GM21528 (cell line): ENCODE data around the gene ZG16.
"Not testable (repeated sequence)": the region's sequence is repeated elsewhere in the genome, so short reads cannot be mapped to it uniquely, and the experiment has no call there.

Experiments used
- ATAC-seq: cut with Tn5 transposase; IDR thresholded peaks from one replicate; pipeline ENCODE4 v1.9.1; 2021; ENCODE audit warnings: mild to moderate bottlenecking, moderate library complexity; ENCODE audit not compliant: unreplicated experiment, low FRiP score

The ZG16 gene, protein sequence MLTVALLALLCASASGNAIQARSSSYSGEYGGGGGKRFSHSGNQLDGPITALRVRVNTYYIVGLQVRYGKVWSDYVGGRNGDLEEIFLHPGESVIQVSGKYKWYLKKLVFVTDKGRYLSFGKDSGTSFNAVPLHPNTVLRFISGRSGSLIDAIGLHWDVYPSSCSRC

GRCh38 chr16:29777576-29778350 lies at the start of gene ZG16:
TSS of gene ZG16 (plus strand) at chr16:29778256. CDS start at chr16:29779267, 1,011 bp downstream.
- ATAC-seq = no peak

GRCh38 chr16:29729116-29729521 lies 48.9 kb upstream of the ZG16 start:
- ATAC-seq = no peak

GRCh38 chr16:29730649-29731048 lies 47.4 kb upstream of the ZG16 start:
- ATAC-seq = no peak

DNA sequence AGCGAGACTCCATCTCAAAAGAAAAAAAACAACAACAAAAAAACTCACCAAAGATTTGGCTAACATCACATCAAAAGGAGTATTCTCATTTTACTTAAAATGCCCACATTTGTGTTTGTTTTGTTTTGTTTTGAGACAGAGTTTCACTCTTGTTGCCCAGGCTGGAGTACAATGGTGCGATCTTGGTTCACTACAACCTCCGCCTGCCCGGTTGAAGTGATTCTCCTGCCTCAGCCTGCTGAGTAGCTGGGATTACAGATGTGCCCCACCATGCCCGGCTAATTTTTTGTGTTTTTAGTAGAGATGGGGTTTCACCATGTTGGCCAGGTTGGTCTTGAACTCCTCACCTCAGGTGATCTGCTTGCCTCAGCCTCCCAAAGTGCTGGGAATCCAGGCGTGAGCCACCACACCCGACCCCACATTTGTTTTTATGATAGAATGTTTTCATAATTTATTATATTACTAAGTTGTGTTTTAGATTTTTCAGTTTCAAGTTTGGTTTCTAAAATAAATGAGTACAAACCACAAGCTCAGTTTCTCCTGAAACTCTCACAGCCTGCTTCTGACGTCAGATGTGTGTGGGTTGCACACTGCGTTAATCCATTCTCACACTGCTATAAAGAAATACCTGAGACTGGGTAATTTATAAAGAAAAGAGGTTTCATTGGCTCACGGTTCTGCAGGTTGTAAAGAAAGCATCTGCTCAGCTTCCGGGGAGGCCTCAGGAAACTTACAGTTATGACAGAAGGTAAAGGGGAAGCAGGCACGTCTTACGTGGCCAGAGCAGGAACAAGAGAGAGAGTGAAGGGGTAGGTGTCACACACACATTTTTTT lies 46.1 kb upstream of the ZG16 start:
- ATAC-seq = peak; percentile 58

- no peak for ATAC-seq
These were observed 43.3 kb upstream of the ZG16 start for GRCh38 chr16:29734786-29735185.

DNA sequence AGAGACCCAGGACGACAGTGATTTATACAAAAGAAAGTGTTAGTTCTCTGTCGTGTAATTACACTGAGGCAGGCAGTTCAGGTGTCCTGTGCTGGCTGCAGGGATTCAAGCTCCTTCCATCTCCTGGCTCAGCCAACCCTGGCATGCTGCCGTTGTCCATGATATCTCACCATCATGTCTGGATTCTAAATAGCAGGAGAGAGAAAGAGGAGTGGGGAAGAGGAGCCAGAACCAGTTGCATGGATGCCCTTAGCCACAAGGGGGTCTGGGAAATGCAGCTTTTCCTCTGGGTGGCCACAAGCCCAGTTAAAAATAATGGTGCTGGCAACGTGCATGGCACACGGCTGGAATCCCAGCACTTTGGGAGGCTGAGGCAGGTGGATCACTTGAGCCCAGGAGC lies 41.9 kb upstream of the ZG16 start:
- no peak for ATAC-seq

DNA sequence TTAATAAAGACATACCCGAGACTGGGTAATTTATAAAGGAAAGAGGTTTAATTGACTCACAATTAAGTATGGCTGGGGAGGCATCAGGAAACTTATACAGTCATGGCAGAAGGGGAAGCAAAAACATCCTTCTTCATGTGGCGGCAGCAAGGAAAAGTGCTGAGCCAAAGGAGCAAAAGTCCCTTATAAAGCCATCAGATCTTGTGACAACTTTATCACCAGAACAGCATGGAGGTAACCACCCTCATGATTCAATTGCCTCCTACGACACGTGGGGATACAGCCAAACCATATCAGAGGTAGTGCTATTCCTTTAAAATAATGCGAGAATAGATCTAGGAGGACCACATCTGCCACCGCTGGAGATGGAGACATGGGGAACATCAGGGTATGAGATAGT lies 41.3 kb upstream of the ZG16 start:
- no peak for ATAC-seq

GRCh38 chr16:29737713-29738112 lies 40.3 kb upstream of the ZG16 start:
- ATAC-seq = no peak

DNA sequence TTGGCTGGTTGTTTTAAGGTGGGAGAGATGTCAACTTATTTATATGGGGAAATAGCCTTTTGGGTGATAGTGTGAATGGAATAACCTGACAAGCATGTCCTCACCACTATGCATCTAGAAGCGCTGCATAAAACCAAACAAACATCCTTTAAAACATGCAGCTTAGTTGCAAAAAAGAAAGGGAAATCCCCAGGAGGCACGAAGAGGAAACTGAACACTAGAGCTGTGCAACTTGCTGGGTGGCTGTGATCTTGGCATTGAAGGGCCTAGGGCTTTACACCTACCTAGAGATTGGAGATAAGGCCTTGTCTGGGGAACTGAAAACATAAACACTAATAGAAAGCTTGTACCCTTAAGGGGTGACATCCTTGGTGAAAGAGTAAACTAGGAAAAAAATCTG lies 39.5 kb upstream of the ZG16 start:
- no peak for ATAC-seq

- ATAC-seq = not testable (repeated sequence)
These were observed 38.0 kb upstream of the ZG16 start for GRCh38 chr16:29739927-29740629.

- ATAC-seq = not testable (repeated sequence)
These were observed 37.4 kb upstream of the ZG16 start for GRCh38 chr16:29740630-29741015.

DNA sequence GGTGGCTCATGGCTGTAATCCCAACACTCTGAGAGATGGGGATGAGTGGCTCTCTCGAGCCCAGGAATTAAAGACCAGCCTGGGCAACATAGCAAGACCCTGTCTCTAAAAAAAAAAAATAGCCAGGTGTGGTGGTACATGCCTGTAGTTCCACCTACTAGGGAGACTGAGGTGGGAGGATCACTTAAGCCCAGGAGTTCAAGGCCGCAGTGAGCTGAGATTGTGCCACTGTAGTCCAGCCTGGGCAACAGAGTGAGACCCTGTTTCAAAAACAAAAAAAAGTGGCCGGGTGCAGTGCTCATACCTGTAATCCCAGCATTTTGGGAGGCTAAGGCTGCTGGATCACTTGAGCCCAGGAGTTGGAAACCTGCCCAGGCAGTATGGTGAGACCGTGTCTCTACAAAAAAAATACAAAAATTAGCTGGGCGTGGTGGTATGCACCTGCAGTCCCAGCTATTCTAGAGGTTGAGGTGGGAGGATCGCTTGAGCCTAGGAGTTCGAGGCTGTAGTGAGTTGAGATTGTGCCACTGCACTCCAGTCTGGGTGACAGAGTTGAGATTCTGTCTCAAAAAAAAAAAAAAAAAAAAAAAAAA lies 35.3 kb upstream of the ZG16 start:
- no peak for ATAC-seq

- no peak for ATAC-seq
These were observed 34.6 kb upstream of the ZG16 start for GRCh38 chr16:29743475-29743826.

- ATAC-seq = no peak
These were observed 34.1 kb upstream of the ZG16 start for GRCh38 chr16:29743827-29744531.

DNA sequence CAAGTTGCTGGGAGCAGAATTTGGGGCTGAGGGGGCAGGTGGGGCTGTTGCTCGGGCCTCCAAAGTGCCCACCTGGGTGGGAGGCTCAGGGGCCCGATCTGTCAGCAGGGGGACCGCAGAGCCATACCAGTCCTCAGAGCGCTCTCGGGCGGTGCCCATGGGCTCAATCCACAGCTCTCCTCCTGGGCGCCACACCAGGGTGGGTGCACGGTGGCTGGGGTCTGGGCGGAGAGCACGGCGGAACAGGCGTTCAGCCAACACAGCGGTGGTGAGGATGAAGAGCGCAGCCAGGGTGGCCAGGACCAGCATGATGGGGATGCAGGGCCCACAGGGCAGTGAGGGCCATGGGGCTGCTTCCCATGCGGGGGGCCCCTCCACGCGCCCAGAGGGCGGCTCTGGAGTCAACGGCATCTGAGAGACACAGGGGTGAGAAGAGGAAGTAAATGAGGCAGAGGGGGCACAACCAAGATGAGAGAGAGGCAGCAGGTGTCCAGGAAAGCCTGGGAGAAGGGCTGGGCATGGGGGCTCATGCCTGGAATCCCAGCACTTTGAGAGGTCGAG lies 33.4 kb upstream of the ZG16 start:
- no peak for ATAC-seq

DNA sequence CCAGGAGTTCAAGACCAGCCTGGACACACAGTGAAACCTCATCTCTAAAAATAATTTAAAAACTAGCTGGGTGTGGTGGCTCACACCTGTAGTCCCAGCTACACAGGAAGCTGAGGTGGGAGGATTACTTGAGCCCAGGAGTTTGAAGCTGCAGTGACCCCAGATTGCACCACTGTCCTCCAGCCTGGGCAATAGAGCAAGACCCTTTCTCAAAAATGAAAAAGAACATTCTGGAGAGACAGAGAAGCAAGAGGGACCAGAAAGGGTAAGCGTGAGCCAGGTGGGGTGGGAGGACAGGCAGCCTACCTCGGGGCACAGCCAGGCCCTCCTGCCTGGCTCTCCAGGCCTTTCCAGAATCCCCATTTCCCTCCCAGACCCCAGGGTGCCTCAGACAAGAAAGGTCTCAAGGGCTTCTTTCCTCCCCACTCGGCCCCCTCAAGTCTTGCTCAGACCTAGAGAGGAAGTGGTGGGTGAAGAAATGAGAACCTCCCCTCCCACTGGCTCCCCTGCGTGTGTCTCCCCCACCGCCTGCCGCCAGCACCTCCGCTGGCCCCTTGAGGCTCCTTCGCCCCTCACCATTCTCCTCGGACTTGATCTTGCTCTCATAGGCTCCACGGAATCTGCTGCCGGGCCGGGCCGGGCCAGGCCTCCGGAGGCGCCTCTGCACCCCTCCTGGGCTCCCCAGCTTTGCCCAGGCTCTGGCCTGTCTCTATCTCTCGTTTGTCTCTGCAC lies 32.8 kb upstream of the ZG16 start:
- ATAC-seq = peak; percentile 43

DNA sequence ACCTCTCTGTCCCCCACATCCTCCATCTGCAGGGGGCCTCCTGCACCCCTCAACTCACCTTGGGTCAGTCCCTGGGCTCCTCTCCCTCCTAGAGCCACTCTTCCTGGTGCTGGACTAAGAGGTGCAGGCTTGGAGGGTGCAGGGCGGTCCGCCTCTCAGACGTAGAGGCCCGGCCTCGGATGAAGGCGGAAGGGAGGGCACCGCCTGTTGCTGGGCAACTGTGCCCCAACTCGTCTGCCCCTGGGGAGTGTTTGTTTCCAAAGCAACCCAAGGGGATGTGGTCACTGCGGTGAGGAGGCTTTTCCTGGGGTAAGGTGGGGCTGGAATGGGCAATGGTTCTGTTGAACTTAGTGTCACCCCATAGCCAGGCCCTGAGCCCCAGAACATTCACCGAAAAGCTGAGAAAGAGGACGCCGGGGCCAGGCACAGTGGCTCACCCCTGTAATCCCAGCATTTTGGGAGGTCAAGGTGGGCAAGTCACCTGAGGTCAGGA lies 32.2 kb upstream of the ZG16 start, which contains the start of gene C16orf54:
C16orf54 (minus strand) TSS at position 138 of the 493 bp plus-strand sequence. CDS start 1,039 bp downstream, outside the sequence.
- peak; percentile 75 for ATAC-seq

DNA sequence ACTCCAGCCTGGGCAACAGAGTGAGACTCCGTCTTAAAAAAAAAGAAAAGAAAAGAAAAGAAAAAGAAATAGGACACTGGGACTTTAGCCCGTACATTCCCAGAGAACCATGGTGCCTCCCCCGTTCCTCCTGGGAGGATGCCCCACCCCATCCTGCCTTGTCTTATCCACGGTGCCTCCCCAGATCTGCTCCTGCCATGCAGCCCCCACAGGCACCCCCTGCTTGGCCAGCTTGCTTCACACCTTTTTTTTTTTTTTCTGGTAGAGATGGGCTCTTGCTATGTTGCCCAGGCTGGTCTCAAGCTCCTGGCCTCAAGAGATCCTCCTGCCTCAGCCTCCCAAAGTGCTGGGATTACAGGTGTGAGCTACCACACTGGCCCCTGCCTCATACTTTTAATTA lies 31.5 kb upstream of the ZG16 start:
- not testable (repeated sequence) for ATAC-seq
